ENCODE results near the gene GUCA2B. TPM values are rescaled to one million over a fixed set of nuclear protein-coding genes. Genes with fewer than 3 reads are reported as not detected.

The GUCA2B gene
- total RNA-seq, 6 experiments from 2014 or later, result 1.8 to 3.3 (median 2.7) TPM; not detected in 2

GRCh38 chr1:42177541-42177981 lies 24.4 kb downstream of the GUCA2B start:
- no peak overlapping the region for H3K27ac ChIP-seq
- H3K9me3 ChIP-seq, result no peaks in the 10 kb centered on the region
- H3K27me3 ChIP-seq, result no peaks in the 10 kb centered on the region
- TF ChIP-seq POLR2A (IDR thresholded peaks at IDR 0.05) (no peak), CTCF (IDR thresholded peaks at IDR 0.05) (no peak)
- H3K4me1 ChIP-seq, result peaks cover 0 to 15% (median 4%) of the 10 kb centered on the region in 4 donors
- H3K4me3 ChIP-seq, result no peak overlapping the region
- intact Hi-C loops (cut with DNase I), result loop anchor here in 1 of 2 donors (10.0 kb wide), 1 partner anchor 157 kb away; the partner anchor contains the start of gene FOXJ3
- H3K36me3 ChIP-seq, result no peaks in the 10 kb centered on the region
- 73% methylated on average over 6 of the region's 6 CpGs for whole genome bisulfite sequencing (ENCODE audit: insufficient coverage, low coverage, low lambda C conversion rate, missing lambda C conversion rate)
- no peak for ATAC-seq
- DNase-seq, result no peak

- no peaks in the 10 kb centered on the region for H3K36me3 ChIP-seq
- ATAC-seq, result no peak
- H3K27me3 ChIP-seq, result no peaks in the 10 kb centered on the region
- H3K27ac ChIP-seq, result no peak overlapping the region
- TF ChIP-seq POLR2A (IDR thresholded peaks at IDR 0.05) (no peak), CTCF (IDR thresholded peaks at IDR 0.05) (no peak)
- intact Hi-C loops (cut with DNase I), result loop anchor here in 1 of 2 donors (10.0 kb wide), 1 partner anchor 157 kb away; the partner anchor contains the start of gene FOXJ3
- WGBS (ENCODE audit: insufficient coverage, low coverage, low lambda C conversion rate, missing lambda C conversion rate), result 47% methylated on average over 3 of the region's 3 CpGs
- peaks cover 0 to 8% (median 2%) of the 10 kb centered on the region in 4 donors for H3K4me1 ChIP-seq
- H3K4me3 ChIP-seq, result no peak overlapping the region
- no peaks in the 10 kb centered on the region for H3K9me3 ChIP-seq
- DNase-seq, result no peak
Measured at GRCh38 chr1:42178249-42178648, 25.0 kb downstream of the GUCA2B start.

GRCh38 chr1:42179275-42179674 lies 26.1 kb downstream of the GUCA2B start:
- Histone ChIP-seq H3K9me3 (no peaks in the 10 kb centered on the region), H3K4me1 (no peaks in the 10 kb centered on the region), H3K36me3 (no peaks in the 10 kb centered on the region), H3K27me3 (no peaks in the 10 kb centered on the region), H3K27ac (no peak overlapping the region), H3K4me3 (no peak overlapping the region)
- DNase-seq (no peak), ATAC-seq (peak in 3 of 4 donors; percentile 39 to 59 (median 57))
- 6% methylated on average over 2 of the region's 2 CpGs for WGBS (ENCODE audit: insufficient coverage, low coverage, low lambda C conversion rate, missing lambda C conversion rate)
- TF ChIP-seq POLR2A (IDR thresholded peaks at IDR 0.05) (no peak), CTCF (IDR thresholded peaks at IDR 0.05) (no peak)
- intact Hi-C loops (cut with DNase I), result loop anchor here in 1 of 2 donors (10.0 kb wide), 1 partner anchor 156 kb away; the partner anchor contains the start of gene FOXJ3

GRCh38 chr1:42179900-42180329 lies 26.7 kb downstream of the GUCA2B start:
- Histone ChIP-seq H3K9me3 (no peaks in the 10 kb centered on the region), H3K27me3 (no peaks in the 10 kb centered on the region), H3K4me1 (no peaks in the 10 kb centered on the region), H3K4me3 (no peak overlapping the region), H3K27ac (no peak overlapping the region), H3K36me3 (no peaks in the 10 kb centered on the region)
- WGBS (ENCODE audit: insufficient coverage, low coverage, low lambda C conversion rate, missing lambda C conversion rate), result 66% methylated on average over 4 of the region's 4 CpGs
- ATAC-seq (no peak), DNase-seq (no peak)
- TF ChIP-seq CTCF (IDR thresholded peaks at IDR 0.05) (no peak), POLR2A (IDR thresholded peaks at IDR 0.05) (no peak)
- intact Hi-C loops (cut with DNase I), result loop anchor here in 1 of 2 donors (10.0 kb wide), 1 partner anchor 155 kb away; the partner anchor contains the start of gene FOXJ3

Measured in right lobe of liver (tissue), 6 donors.